Measurements from ENCODE around the gene CAPN7. TPM values are rescaled to one million over a fixed set of nuclear protein-coding genes. Genes with fewer than 3 reads are reported as not detected.
A peak's percentile ranks its signal among the peaks of the same experiment; 100 is the strongest.

The CAPN7 gene
- total and polyA plus RNA-seq, 2 donors: 25.5 to 31.4 TPM

- Histone ChIP-seq H3K4me3 (ENCODE audit: low read length in 2 of 2) (no peak overlapping the region), H3K9me3 (ENCODE audit: control insufficient read depth in 2 of 2, insufficient read depth in 1 of 2, low read length in 1 of 2) (no peaks in the 10 kb centered on the region), H3K27ac (ENCODE audit: low read depth in 1 of 2, low read length in 1 of 2) (no peak overlapping the region), H3K27me3 (ENCODE audit: control insufficient read depth in 2 of 2, insufficient read depth in 1 of 2, low read length in 1 of 2) (no peaks in the 10 kb centered on the region), H3K36me3 (ENCODE audit: control insufficient read depth in 2 of 2, insufficient read depth in 2 of 2, low read length in 1 of 2) (peaks cover 29 to 58% of the 10 kb centered on the region in 2 donors), H3K4me1 (ENCODE audit: control insufficient read depth in 2 of 2, insufficient read depth in 2 of 2, low read length in 2 of 2) (peaks cover 3 to 8% of the 10 kb centered on the region in 2 donors)
- no peak for DNase-seq (ENCODE audit: low read depth in 6 of 9, low spot score in 9 of 9)
Measured at GRCh38 chr3:15218689-15219088, 12.6 kb downstream of the CAPN7 start.

- H3K27ac ChIP-seq (ENCODE audit: low read depth in 1 of 2, low read length in 1 of 2): no peak overlapping the region
- WGBS: 96% methylated on average over 8 of the region's 8 CpGs
- no peaks in the 10 kb centered on the region for H3K9me3 ChIP-seq (ENCODE audit: control insufficient read depth in 2 of 2, insufficient read depth in 1 of 2, low read length in 1 of 2)
- no peaks in the 10 kb centered on the region for H3K27me3 ChIP-seq (ENCODE audit: control insufficient read depth in 2 of 2, insufficient read depth in 1 of 2, low read length in 1 of 2)
- H3K36me3 ChIP-seq (ENCODE audit: control insufficient read depth in 2 of 2, insufficient read depth in 2 of 2, low read length in 1 of 2): peaks cover 26 to 62% of the 10 kb centered on the region in 2 donors
- no peak for DNase-seq (ENCODE audit: low read depth in 6 of 9, low spot score in 9 of 9)
- peaks cover 3 to 8% of the 10 kb centered on the region in 2 donors for H3K4me1 ChIP-seq (ENCODE audit: control insufficient read depth in 2 of 2, insufficient read depth in 2 of 2, low read length in 2 of 2)
- H3K4me3 ChIP-seq (ENCODE audit: low read length in 2 of 2): no peak overlapping the region
Measured at GRCh38 chr3:15220056-15220455, 14.0 kb downstream of the CAPN7 start.

GRCh38 chr3:15220661-15221060 is 14.6 kb downstream of the CAPN7 start:
- H3K9me3 ChIP-seq (ENCODE audit: control insufficient read depth in 2 of 2, insufficient read depth in 1 of 2, low read length in 1 of 2): no peaks in the 10 kb centered on the region
- peaks cover 26 to 64% of the 10 kb centered on the region in 2 donors for H3K36me3 ChIP-seq (ENCODE audit: control insufficient read depth in 2 of 2, insufficient read depth in 2 of 2, low read length in 1 of 2)
- peaks cover 3 to 8% of the 10 kb centered on the region in 2 donors for H3K4me1 ChIP-seq (ENCODE audit: control insufficient read depth in 2 of 2, insufficient read depth in 2 of 2, low read length in 2 of 2)
- no peaks in the 10 kb centered on the region for H3K27me3 ChIP-seq (ENCODE audit: control insufficient read depth in 2 of 2, insufficient read depth in 1 of 2, low read length in 1 of 2)
- no peak overlapping the region for H3K4me3 ChIP-seq (ENCODE audit: low read length in 2 of 2)
- no peak overlapping the region for H3K27ac ChIP-seq (ENCODE audit: low read depth in 1 of 2, low read length in 1 of 2)
- no peak for DNase-seq (ENCODE audit: low read depth in 6 of 9, low spot score in 9 of 9)
- WGBS: 100% methylated on average over 2 of the region's 2 CpGs

GRCh38 chr3:15221574-15222217 is 15.7 kb downstream of the CAPN7 start:
- Histone ChIP-seq H3K4me3 (ENCODE audit: low read length in 2 of 2) (no peak overlapping the region), H3K36me3 (ENCODE audit: control insufficient read depth in 2 of 2, insufficient read depth in 2 of 2, low read length in 1 of 2) (peaks cover 26 to 64% of the 10 kb centered on the region in 2 donors), H3K4me1 (ENCODE audit: control insufficient read depth in 2 of 2, insufficient read depth in 2 of 2, low read length in 2 of 2) (peaks cover 3 to 8% of the 10 kb centered on the region in 2 donors), H3K9me3 (ENCODE audit: control insufficient read depth in 2 of 2, insufficient read depth in 1 of 2, low read length in 1 of 2) (no peaks in the 10 kb centered on the region), H3K27me3 (ENCODE audit: control insufficient read depth in 2 of 2, insufficient read depth in 1 of 2, low read length in 1 of 2) (no peaks in the 10 kb centered on the region), H3K27ac (ENCODE audit: low read depth in 1 of 2, low read length in 1 of 2) (no peak overlapping the region)
- no peak for DNase-seq (ENCODE audit: low read depth in 6 of 9, low spot score in 9 of 9)
- WGBS: 96% methylated on average over 11 of the region's 11 CpGs

GRCh38 chr3:15223685-15224572 is 17.9 kb downstream of the CAPN7 start:
- Histone ChIP-seq H3K4me3 (ENCODE audit: low read length in 2 of 2) (no peak overlapping the region), H3K4me1 (ENCODE audit: control insufficient read depth in 2 of 2, insufficient read depth in 2 of 2, low read length in 2 of 2) (no peaks in the 10 kb centered on the region), H3K27ac (ENCODE audit: low read depth in 1 of 2, low read length in 1 of 2) (no peak overlapping the region), H3K27me3 (ENCODE audit: control insufficient read depth in 2 of 2, insufficient read depth in 1 of 2, low read length in 1 of 2) (no peaks in the 10 kb centered on the region), H3K9me3 (ENCODE audit: control insufficient read depth in 2 of 2, insufficient read depth in 1 of 2, low read length in 1 of 2) (no peaks in the 10 kb centered on the region), H3K36me3 (ENCODE audit: control insufficient read depth in 2 of 2, insufficient read depth in 2 of 2, low read length in 1 of 2) (peaks cover 25 to 67% of the 10 kb centered on the region in 2 donors)
- DNase-seq (ENCODE audit: low read depth in 6 of 9, low spot score in 9 of 9): no peak
- WGBS: 97% methylated on average over 7 of the region's 7 CpGs

- H3K36me3 ChIP-seq (ENCODE audit: control insufficient read depth in 2 of 2, insufficient read depth in 2 of 2, low read length in 1 of 2): peaks cover 6 to 51% of the 10 kb centered on the region in 2 donors
- H3K27me3 ChIP-seq (ENCODE audit: control insufficient read depth in 2 of 2, insufficient read depth in 1 of 2, low read length in 1 of 2): no peaks in the 10 kb centered on the region
- no peak for DNase-seq (ENCODE audit: low read depth in 6 of 9, low spot score in 9 of 9)
- no peak overlapping the region for H3K4me3 ChIP-seq (ENCODE audit: low read length in 2 of 2)
- 98% methylated on average over 1 of the region's 1 CpG for WGBS
- H3K4me1 ChIP-seq (ENCODE audit: control insufficient read depth in 2 of 2, insufficient read depth in 2 of 2, low read length in 2 of 2): no peaks in the 10 kb centered on the region
- no peaks in the 10 kb centered on the region for H3K9me3 ChIP-seq (ENCODE audit: control insufficient read depth in 2 of 2, insufficient read depth in 1 of 2, low read length in 1 of 2)
- H3K27ac ChIP-seq (ENCODE audit: low read depth in 1 of 2, low read length in 1 of 2): no peak overlapping the region
Measured at GRCh38 chr3:15228147-15228546, 22.1 kb downstream of the CAPN7 start.

- Histone ChIP-seq H3K36me3 (ENCODE audit: control insufficient read depth in 2 of 2, insufficient read depth in 2 of 2, low read length in 1 of 2) (peaks cover 11 to 52% of the 10 kb centered on the region in 2 donors), H3K4me3 (ENCODE audit: low read length in 2 of 2) (no peak overlapping the region), H3K4me1 (ENCODE audit: control insufficient read depth in 2 of 2, insufficient read depth in 2 of 2, low read length in 2 of 2) (no peaks in the 10 kb centered on the region), H3K9me3 (ENCODE audit: control insufficient read depth in 2 of 2, insufficient read depth in 1 of 2, low read length in 1 of 2) (no peaks in the 10 kb centered on the region), H3K27me3 (ENCODE audit: control insufficient read depth in 2 of 2, insufficient read depth in 1 of 2, low read length in 1 of 2) (no peaks in the 10 kb centered on the region), H3K27ac (ENCODE audit: low read depth in 1 of 2, low read length in 1 of 2) (no peak overlapping the region)
- WGBS: 98% methylated on average over 4 of the region's 4 CpGs
- DNase-seq (ENCODE audit: low read depth in 6 of 9, low spot score in 9 of 9): no peak
Measured at GRCh38 chr3:15229262-15229661, 23.2 kb downstream of the CAPN7 start.

- Histone ChIP-seq H3K4me3 (ENCODE audit: low read length in 2 of 2) (no peak overlapping the region), H3K9me3 (ENCODE audit: control insufficient read depth in 2 of 2, insufficient read depth in 1 of 2, low read length in 1 of 2) (no peaks in the 10 kb centered on the region), H3K27ac (ENCODE audit: low read depth in 1 of 2, low read length in 1 of 2) (no peak overlapping the region), H3K36me3 (ENCODE audit: control insufficient read depth in 2 of 2, insufficient read depth in 2 of 2, low read length in 1 of 2) (peaks cover 18 to 66% of the 10 kb centered on the region in 2 donors), H3K4me1 (ENCODE audit: control insufficient read depth in 2 of 2, insufficient read depth in 2 of 2, low read length in 2 of 2) (no peaks in the 10 kb centered on the region), H3K27me3 (ENCODE audit: control insufficient read depth in 2 of 2, insufficient read depth in 1 of 2, low read length in 1 of 2) (no peaks in the 10 kb centered on the region)
- peak in 6 of 9 donors; percentile 5 to 53 (median 20) for DNase-seq (ENCODE audit: low read depth in 6 of 9, low spot score in 9 of 9)
- 97% methylated on average over 1 of the region's 1 CpG for WGBS
Measured at GRCh38 chr3:15241341-15241740, 35.3 kb downstream of the CAPN7 start.

- DNase-seq (ENCODE audit: low read depth in 6 of 9, low spot score in 9 of 9): no peak
- Histone ChIP-seq H3K27ac (ENCODE audit: low read depth in 1 of 2, low read length in 1 of 2) (no peak overlapping the region), H3K36me3 (ENCODE audit: control insufficient read depth in 2 of 2, insufficient read depth in 2 of 2, low read length in 1 of 2) (peaks cover 29 to 61% of the 10 kb centered on the region in 2 donors), H3K4me1 (ENCODE audit: control insufficient read depth in 2 of 2, insufficient read depth in 2 of 2, low read length in 2 of 2) (no peaks in the 10 kb centered on the region), H3K27me3 (ENCODE audit: control insufficient read depth in 2 of 2, insufficient read depth in 1 of 2, low read length in 1 of 2) (no peaks in the 10 kb centered on the region), H3K9me3 (ENCODE audit: control insufficient read depth in 2 of 2, insufficient read depth in 1 of 2, low read length in 1 of 2) (no peaks in the 10 kb centered on the region), H3K4me3 (ENCODE audit: low read length in 2 of 2) (no peak overlapping the region)
- WGBS: 98% methylated on average over 5 of the region's 5 CpGs
Measured at GRCh38 chr3:15243822-15244482, 37.9 kb downstream of the CAPN7 start.

Measured in thymus (tissue), 11 donors.